HG03095 (cell line): ENCODE measurements around the gene BZW2.
"Not testable (repeated sequence)": the region's sequence is repeated elsewhere in the genome, so short reads cannot be mapped to it uniquely, and the experiment has no call there.

Experiments used
- ATAC-seq: cut with Tn5 transposase; IDR thresholded peaks from one replicate; pipeline ENCODE4 v1.9.1; 2021; ENCODE audit warnings: moderate library complexity; ENCODE audit not compliant: unreplicated experiment

BZW2 gene

GRCh38 chr7:16644636-16645592, 1.1 kb upstream of the BZW2 start:
- no peak for ATAC-seq

GRCh38 chr7:16646472-16647072, 591 bp downstream of the BZW2 start:
- no peak for ATAC-seq

- ATAC-seq, result no peak
These were observed 1.5 kb downstream of the BZW2 start for GRCh38 chr7:16647435-16647960.

GRCh38 chr7:16648551-16648950, 2.6 kb downstream of the BZW2 start:
- ATAC-seq, result no peak

GRCh38 chr7:16649196-16649595, 3.2 kb downstream of the BZW2 start:
- ATAC-seq, result no peak

GRCh38 chr7:16650266-16650665, 4.3 kb downstream of the BZW2 start:
- no peak for ATAC-seq

- no peak for ATAC-seq
These were observed 5.6 kb downstream of the BZW2 start for GRCh38 chr7:16651396-16652239.

GRCh38 chr7:16652240-16652583, 6.2 kb downstream of the BZW2 start:
- no peak for ATAC-seq

- ATAC-seq, result no peak
These were observed 6.9 kb downstream of the BZW2 start for GRCh38 chr7:16652888-16653287.

GRCh38 chr7:16655394-16655793, 9.4 kb downstream of the BZW2 start:
- ATAC-seq, result no peak

- no peak for ATAC-seq
These were observed 10.2 kb downstream of the BZW2 start for GRCh38 chr7:16656141-16656540.

GRCh38 chr7:16657656-16658279, 11.8 kb downstream of the BZW2 start:
- ATAC-seq, result no peak

GRCh38 chr7:16659854-16660497, 14.0 kb downstream of the BZW2 start:
- ATAC-seq, result not testable (repeated sequence)

- no peak for ATAC-seq
These were observed 14.9 kb downstream of the BZW2 start for GRCh38 chr7:16660702-16661464.

- no peak for ATAC-seq
These were observed 15.9 kb downstream of the BZW2 start for GRCh38 chr7:16661924-16662323.

GRCh38 chr7:16667355-16667754, 21.4 kb downstream of the BZW2 start:
- no peak for ATAC-seq

- ATAC-seq, result no peak
These were observed 22.3 kb downstream of the BZW2 start for GRCh38 chr7:16668049-16668858.

- ATAC-seq, result no peak
These were observed 23.0 kb downstream of the BZW2 start for GRCh38 chr7:16668978-16669377.

GRCh38 chr7:16669581-16669980, 23.6 kb downstream of the BZW2 start:
- no peak for ATAC-seq
